Measurements from ENCODE around the gene DNAJC16. TPM values are rescaled to one million over a fixed set of nuclear protein-coding genes. Genes with fewer than 3 reads are reported as not detected.

Gene DNAJC16
- total and polyA plus RNA-seq, 2 of the 4 experiments (the other 2 are of a cell fraction) = 8.0 to 13.1 TPM

DNA sequence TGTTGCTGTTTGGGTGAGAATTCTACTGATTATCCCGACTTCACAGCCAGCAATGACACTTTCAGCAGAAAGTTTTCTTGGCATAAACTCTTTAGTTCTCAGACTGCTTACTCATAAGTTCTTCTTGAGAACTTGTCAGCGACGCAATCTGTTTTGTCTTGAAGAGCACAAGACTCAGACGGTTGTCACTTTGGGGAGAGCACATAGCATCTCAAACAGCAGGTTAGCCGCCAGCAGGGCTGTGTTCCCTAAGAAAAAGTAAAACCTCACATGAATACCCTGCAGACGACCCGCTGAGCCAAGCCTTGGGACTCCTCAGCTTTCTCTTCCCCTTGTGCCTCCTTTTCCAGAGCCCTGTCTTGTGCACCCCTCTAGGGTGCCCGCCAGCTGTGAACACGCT lies 46.8 kb downstream of the DNAJC16 start:
- intact Hi-C loops (cut with micrococcal nuclease) (no loop called here), in situ Hi-C loops (cut with MboI; ENCODE audit: low sequenced_read_pairs) (no loop called here), dilution Hi-C loops (cut with HindIII; ENCODE audit: low sequenced_read_pairs, unreplicated experiment) (no loop called here)
- Histone ChIP-seq H3K79me1 (ENCODE audit: low read depth in 1 of 2, low read length in 2 of 2) (0 out of 4 replicates have a peak, but pooled peaks cover 0 to 4% of the 10 kb centered on the region in 2 experiments), H2AK9ac (replicated peaks; ENCODE audit: low read depth, low read length, poor library complexity) (no peak overlapping the region), H4K8ac (ENCODE audit: low read depth in 2 of 2, low read length in 2 of 2) (no peak overlapping the region), H2BK5ac (ENCODE audit: low read depth, low read length, poor library complexity, severe bottlenecking) (no peak overlapping the region), H4K91ac (ENCODE audit: insufficient read depth, low read depth, low read length) (no peak overlapping the region), H3K27ac (ENCODE audit: insufficient read depth, low read length) (no peak overlapping the region), H3K9me3 (ENCODE audit: control insufficient read depth, insufficient read depth, low read length) (no peaks in the 10 kb centered on the region), H3K4me2 (ENCODE audit: low read depth, low read length) (no peak overlapping the region), H3K4me3 (ENCODE audit: insufficient read depth, low read depth, low read length) (no peak overlapping the region), H3K36me3 (ENCODE audit: control insufficient read depth, insufficient read depth, low read length) (peaks cover 9% of the 10 kb centered on the region), H2BK120ac (ENCODE audit: low read depth, low read length) (no peak overlapping the region), H2BK20ac (ENCODE audit: low read depth, low read length) (no peak overlapping the region), H4K20me1 (ENCODE audit: insufficient read depth, low read length) (no peaks in the 10 kb centered on the region), H3K18ac (ENCODE audit: low read depth, low read length) (no peak overlapping the region), H2AFZ (replicated peaks; ENCODE audit: low read length, poor library complexity) (no peak overlapping the region), H3K9ac (ENCODE audit: low read depth, low read length) (no peak overlapping the region), H4K5ac (ENCODE audit: low read depth, low read length) (no peak overlapping the region), H3K23ac (ENCODE audit: low read depth, low read length) (no peak overlapping the region), H3K9me1 (ENCODE audit: insufficient read depth, low read length) (no peaks in the 10 kb centered on the region; the same call in 1 of the 2 replicates), H2BK15ac (ENCODE audit: low read depth, low read length) (no peak overlapping the region), H3K56ac (ENCODE audit: extremely low read depth, insufficient read depth, low read length) (no peak overlapping the region), H2AK5ac (ENCODE audit: low read depth, low read length) (no peak overlapping the region), H3K4ac (ENCODE audit: low read depth, low read length) (no peak overlapping the region), H3K4me1 (ENCODE audit: control insufficient read depth, insufficient read depth, low read length) (no peaks in the 10 kb centered on the region), H3K27me3 (ENCODE audit: control insufficient read depth, insufficient read depth, low read length) (no peaks in the 10 kb centered on the region), H3K14ac (replicated peaks; ENCODE audit: low read depth, low read length) (no peak overlapping the region)
- ChIA-PET CTCF (no interaction called here), POLR2A (ENCODE audit: unreplicated experiment) (no interaction called here)
- TF ChIP-seq, protein P1, sequence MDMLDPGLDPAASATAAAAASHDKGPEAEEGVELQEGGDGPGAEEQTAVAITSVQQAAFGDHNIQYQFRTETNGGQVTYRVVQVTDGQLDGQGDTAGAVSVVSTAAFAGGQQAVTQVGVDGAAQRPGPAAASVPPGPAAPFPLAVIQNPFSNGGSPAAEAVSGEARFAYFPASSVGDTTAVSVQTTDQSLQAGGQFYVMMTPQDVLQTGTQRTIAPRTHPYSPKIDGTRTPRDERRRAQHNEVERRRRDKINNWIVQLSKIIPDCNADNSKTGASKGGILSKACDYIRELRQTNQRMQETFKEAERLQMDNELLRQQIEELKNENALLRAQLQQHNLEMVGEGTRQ (IDR thresholded peaks at IDR 0.05; ENCODE audit: low read depth, low read length) = no peak
- TF ChIP-seq POLR2A (IDR thresholded peaks at IDR 0.05; ENCODE audit: low read depth, low read length) (no peak), FOS (IDR thresholded peaks at IDR 0.05; ENCODE audit: low read depth, low read length) (no peak), MAFK (IDR thresholded peaks at IDR 0.05; ENCODE audit: low read depth, low read length) (no peak)
- WGBS, 2 experiments (ENCODE audit: extremely low coverage in 2 of 2, insufficient read length in 1 of 2) = 67% methylated on average over 3 of the region's 9 CpGs; no CpG with 5 or more reads in 1 of the 2 experiments
- DNase-seq (peak; percentile 28), ATAC-seq (ENCODE audit: low read depth) (no peak)
- no TSS peak for BruUV-seq (replicated peaks)

All from IMR-90 (cell line).